Esophagus muscularis mucosa (tissue), 4 donors: Measurements from ENCODE around the gene SLC30A7. TPM values are rescaled to one million over a fixed set of nuclear protein-coding genes. Genes with fewer than 3 reads are reported as not detected.

Experiments used
- DNase-seq: peaks from one replicate; pipeline ENCODE4 v3.0.0-alpha.2; 2017; ENCODE audit errors: extremely low spot score
- H3K27ac ChIP-seq, 4 donors: fragments of 200-600 bp; sonication (generic); replicated peaks in 1 of 4; 1 replicate in 3 of 4; 2 replicates in 1 of 4; pipeline ENCODE4 v1.5.1; 2016 to 2019; ENCODE audit warnings: mild to moderate bottlenecking in 1 of 4
- H3K27me3 ChIP-seq, 4 donors: fragments of 200-600 bp; sonication (generic); one replicate each; pipeline versions ENCODE4 v1.5.1 to v1.6.0; 2016 to 2019
- H3K36me3 ChIP-seq, 4 donors: fragments of 200-600 bp; sonication (generic); one replicate each; pipeline ENCODE4 v1.5.1; 2016 to 2019
- H3K4me1 ChIP-seq, 4 donors: fragments of 200-600 bp; sonication (generic); one replicate each; pipeline ENCODE4 v1.5.1; 2016 to 2019
- H3K4me3 ChIP-seq, 4 donors: fragments of 200-600 bp; sonication (generic); 1 replicate in 2 of 4; 2 replicates in 2 of 4; pipeline ENCODE4 v1.5.1; 2016 to 2019; ENCODE audit warnings: mild to moderate bottlenecking in 4 of 4, moderate library complexity in 1 of 4
- H3K9me3 ChIP-seq, 4 donors: fragments of 200-600 bp; sonication (generic); 1 replicate in 3 of 4; 2 replicates in 1 of 4; pipeline ENCODE4 v1.5.1; 2016 to 2019
- EP300 ChIP-seq: sonication (generic); formaldehyde crosslinking; IDR thresholded peaks from one replicate; pipeline ENCODE4 v1.6.1; 2017; ENCODE audit warnings: antibody characterized with exemption
- POLR2A ChIP-seq: fragments of 450-650 bp; IDR thresholded peaks from one replicate; pipeline ENCODE4 v1.6.1; 2017; ENCODE audit warnings: antibody characterized with exemption, moderate library complexity, mild to moderate bottlenecking, low read depth
- POLR2AphosphoS5 ChIP-seq, 2 donors: sonication (generic); formaldehyde crosslinking; IDR thresholded peaks; one replicate each; pipeline ENCODE4 v1.6.1; 2017; ENCODE audit warnings: antibody characterized with exemption in 2 of 2
- WGBS: methylation state at CpG from one replicate; pipeline ENCODE4 v1.1.5; 2018; 5-methylcytosine and 5-hydroxymethylcytosine counted together
- intact Hi-C: fragments of 100-400 bp; cut with DNase I; formaldehyde crosslinking; loops from one replicate; pipeline ENCODE4 v1.15.1; 2023
- total RNA-seq, 4 donors: library from RNA; depleted of rRNA; stranded (reverse); fragments of >200 nt; gene quantifications; one replicate each; pipeline versions ENCODE4 v1.1.0 to v1.2.1, GENCODE V29; 2016
- TF ChIP-seq, protein P1 (sequence below), 3 experiments: fragments of 200-600 bp in 2 of 3; fragments of 450-650 bp in 1 of 3; sonication (generic) in 2 of 3; IDR thresholded peaks; one replicate each; pipeline ENCODE4 v1.5.1; 2017 to 2019; ENCODE audit warnings: antibody characterized with exemption in 3 of 3, mild to moderate bottlenecking in 2 of 3, moderate library complexity in 1 of 3

The SLC30A7 gene
- total RNA-seq, 4 donors from 2014 or later, result 10.5 to 19.9 (median 13.6) TPM

DNA sequence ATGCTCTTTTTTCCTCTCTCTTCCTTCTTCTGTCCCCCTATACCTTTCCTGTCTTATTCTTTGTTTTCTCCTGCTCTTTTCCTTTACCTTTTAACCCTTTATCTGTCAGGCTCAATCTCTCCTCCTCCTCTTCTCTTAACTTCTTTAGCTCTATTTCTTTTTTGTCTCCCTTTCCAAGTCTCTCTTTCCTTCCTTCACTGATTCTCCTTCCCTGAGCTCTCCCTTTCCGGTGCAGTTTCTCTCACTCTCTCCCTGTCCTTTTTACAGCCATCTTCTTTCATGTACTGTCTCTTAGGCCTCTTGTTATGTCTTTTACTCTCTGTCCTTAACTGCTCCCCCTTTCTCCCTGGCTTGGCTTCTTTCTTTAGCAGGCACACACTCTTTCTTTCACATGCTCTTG is 12.0 kb downstream of the SLC30A7 start:
- Histone ChIP-seq H3K4me3 (no peak overlapping the region), H3K27me3 (no peaks in the 10 kb centered on the region), H3K4me1 (peaks cover 0 to 20% (median 15%) of the 10 kb centered on the region in 4 donors), H3K36me3 (peaks cover 5 to 72% (median 36%) of the 10 kb centered on the region in 4 donors), H3K27ac (no peak overlapping the region), H3K9me3 (peaks cover 0 to 4% (median 0%) of the 10 kb centered on the region in 4 donors)
- TF ChIP-seq POLR2AphosphoS5 (IDR thresholded peaks at IDR 0.05) (no peak), POLR2A (no peak), EP300 (no peak)
- TF ChIP-seq, protein P1, sequence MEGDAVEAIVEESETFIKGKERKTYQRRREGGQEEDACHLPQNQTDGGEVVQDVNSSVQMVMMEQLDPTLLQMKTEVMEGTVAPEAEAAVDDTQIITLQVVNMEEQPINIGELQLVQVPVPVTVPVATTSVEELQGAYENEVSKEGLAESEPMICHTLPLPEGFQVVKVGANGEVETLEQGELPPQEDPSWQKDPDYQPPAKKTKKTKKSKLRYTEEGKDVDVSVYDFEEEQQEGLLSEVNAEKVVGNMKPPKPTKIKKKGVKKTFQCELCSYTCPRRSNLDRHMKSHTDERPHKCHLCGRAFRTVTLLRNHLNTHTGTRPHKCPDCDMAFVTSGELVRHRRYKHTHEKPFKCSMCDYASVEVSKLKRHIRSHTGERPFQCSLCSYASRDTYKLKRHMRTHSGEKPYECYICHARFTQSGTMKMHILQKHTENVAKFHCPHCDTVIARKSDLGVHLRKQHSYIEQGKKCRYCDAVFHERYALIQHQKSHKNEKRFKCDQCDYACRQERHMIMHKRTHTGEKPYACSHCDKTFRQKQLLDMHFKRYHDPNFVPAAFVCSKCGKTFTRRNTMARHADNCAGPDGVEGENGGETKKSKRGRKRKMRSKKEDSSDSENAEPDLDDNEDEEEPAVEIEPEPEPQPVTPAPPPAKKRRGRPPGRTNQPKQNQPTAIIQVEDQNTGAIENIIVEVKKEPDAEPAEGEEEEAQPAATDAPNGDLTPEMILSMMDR (IDR thresholded peaks at IDR 0.05), result no peak
- intact Hi-C loops, result no loop called here
- DNase-seq, result no peak
- WGBS, result 95% methylated on average over 1 of the region's 1 CpG

DNA sequence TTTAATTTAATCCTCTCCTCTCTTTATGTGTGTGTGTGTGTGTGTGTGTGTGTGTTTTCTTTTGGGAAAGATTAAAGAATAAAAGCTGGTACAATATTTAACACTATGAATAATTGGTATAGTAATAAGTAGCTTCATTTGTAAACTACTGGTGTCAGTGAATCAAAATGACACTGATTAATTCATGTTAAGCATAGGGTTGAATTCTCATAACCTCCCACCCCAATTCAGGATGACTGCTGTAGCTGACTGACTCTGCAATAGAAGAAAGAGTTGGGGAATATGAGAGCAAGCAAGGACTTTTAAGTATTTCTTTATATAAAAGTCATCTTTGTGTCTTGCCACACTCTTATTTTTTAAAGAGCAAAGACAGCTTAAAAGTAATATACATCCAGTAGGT is 13.1 kb downstream of the SLC30A7 start:
- DNase-seq, result no peak
- intact Hi-C loops, result no loop called here
- Histone ChIP-seq H3K9me3 (peaks cover 0 to 4% (median 0%) of the 10 kb centered on the region in 4 donors), H3K27me3 (no peaks in the 10 kb centered on the region), H3K27ac (no peak overlapping the region), H3K4me3 (no peak overlapping the region), H3K36me3 (peaks cover 6 to 84% (median 41%) of the 10 kb centered on the region in 4 donors), H3K4me1 (peaks cover 0 to 20% (median 15%) of the 10 kb centered on the region in 4 donors)
- TF ChIP-seq POLR2AphosphoS5 (IDR thresholded peaks at IDR 0.05), result no peak
- no peak for TF ChIP-seq POLR2A
- no peak for TF ChIP-seq EP300
- TF ChIP-seq, protein P1 (IDR thresholded peaks at IDR 0.05), result no peak

DNA sequence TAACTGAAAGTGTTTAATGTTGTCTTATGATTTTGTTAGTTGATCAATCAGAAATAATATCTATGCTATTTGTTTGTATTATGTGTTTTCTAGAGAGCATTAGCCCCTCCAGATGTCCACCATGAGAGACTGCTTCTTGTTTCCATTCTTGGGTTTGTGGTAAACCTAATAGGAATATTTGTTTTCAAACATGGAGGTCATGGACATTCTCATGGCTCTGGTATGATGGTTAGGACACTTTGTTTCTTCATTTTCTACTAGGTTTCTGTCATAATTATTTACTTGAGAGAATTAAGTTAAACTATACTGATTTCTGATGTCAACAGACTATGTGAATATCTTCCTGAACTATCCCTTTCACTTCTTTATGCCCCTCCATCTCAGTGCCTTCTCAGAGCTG is 16.1 kb downstream of the SLC30A7 start:
- DNase-seq, result no peak
- intact Hi-C loops, result no loop called here
- Histone ChIP-seq H3K27ac (no peak overlapping the region), H3K4me3 (no peak overlapping the region), H3K27me3 (no peaks in the 10 kb centered on the region), H3K9me3 (no peaks in the 10 kb centered on the region), H3K36me3 (peaks cover 14 to 94% (median 45%) of the 10 kb centered on the region in 4 donors), H3K4me1 (peaks cover 0 to 20% (median 15%) of the 10 kb centered on the region in 4 donors)
- TF ChIP-seq, protein P1 (IDR thresholded peaks at IDR 0.05), result no peak
- TF ChIP-seq POLR2A (no peak), EP300 (no peak), POLR2AphosphoS5 (IDR thresholded peaks at IDR 0.05) (no peak)

DNA sequence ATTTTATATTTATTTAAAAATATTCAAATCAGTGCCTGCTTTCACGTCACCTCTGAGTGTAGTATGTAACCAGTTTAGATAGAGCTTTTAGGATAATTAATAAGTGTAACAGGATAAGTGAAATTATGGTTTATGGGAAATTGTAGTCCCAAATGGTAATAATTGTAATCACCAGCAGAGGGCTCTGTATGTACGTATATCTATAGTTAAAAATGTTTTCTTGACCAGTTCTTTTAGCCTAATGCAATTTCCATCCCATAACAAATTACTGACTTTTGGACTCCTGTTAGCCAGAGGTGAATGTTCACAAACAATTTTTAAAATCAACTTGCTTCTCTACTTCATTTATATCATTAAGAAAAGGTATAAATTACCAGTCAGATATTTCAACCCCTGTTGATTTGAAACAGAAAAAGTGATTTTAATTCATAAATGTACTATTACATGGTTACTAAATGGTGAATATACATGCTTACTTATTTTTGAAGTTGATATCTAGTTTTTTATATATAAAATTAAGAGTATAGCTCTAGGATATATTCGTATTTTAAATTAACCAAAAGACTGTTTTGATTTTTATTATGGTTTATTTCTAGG is 25.3 kb downstream of the SLC30A7 start:
- intact Hi-C loops, result loop anchor here (2.0 to 5.0 kb wide), 2 partner anchors 318 to 366 kb away; no protein-coding TSS in a partner anchor
- Histone ChIP-seq H3K9me3 (no peaks in the 10 kb centered on the region), H3K4me1 (no peaks in the 10 kb centered on the region), H3K4me3 (no peak overlapping the region), H3K27ac (no peak overlapping the region), H3K36me3 (peaks cover 8 to 54% (median 26%) of the 10 kb centered on the region in 4 donors), H3K27me3 (no peaks in the 10 kb centered on the region)
- WGBS, result 34% methylated on average over 3 of the region's 3 CpGs
- no peak for DNase-seq
- TF ChIP-seq, protein P1 (IDR thresholded peaks at IDR 0.05), result peak; percentile 72 to 76 (median 75)
- TF ChIP-seq POLR2A (no peak), EP300 (no peak), POLR2AphosphoS5 (IDR thresholded peaks at IDR 0.05) (no peak)

DNA sequence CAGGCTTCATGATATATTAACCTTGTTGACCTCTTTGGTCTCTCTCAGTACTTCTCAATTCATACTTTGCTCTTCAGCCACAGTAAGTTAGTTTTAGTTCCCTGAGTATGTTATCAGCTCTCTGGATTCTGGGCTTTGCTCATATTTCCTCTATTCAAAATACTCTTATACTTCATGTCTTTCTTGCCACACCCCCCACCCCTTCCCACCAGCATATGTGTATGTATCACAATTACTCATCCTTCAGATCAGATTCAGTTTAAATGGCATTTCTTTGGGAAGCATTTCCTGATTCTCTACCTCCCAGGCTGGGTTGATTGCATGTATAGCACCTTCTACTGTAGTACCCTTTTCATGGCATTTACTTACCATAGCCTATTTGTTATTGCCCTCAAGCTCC is 28.3 kb downstream of the SLC30A7 start:
- Histone ChIP-seq H3K27ac (no peak overlapping the region), H3K9me3 (no peaks in the 10 kb centered on the region), H3K4me3 (no peak overlapping the region), H3K36me3 (peaks cover 0 to 40% (median 9%) of the 10 kb centered on the region in 4 donors), H3K4me1 (no peaks in the 10 kb centered on the region), H3K27me3 (no peaks in the 10 kb centered on the region)
- no peak for DNase-seq
- intact Hi-C loops, result loop anchor here (5.0 kb wide), 1 partner anchor 363 kb away; no protein-coding TSS in a partner anchor
- TF ChIP-seq, protein P1 (IDR thresholded peaks at IDR 0.05), result no peak
- TF ChIP-seq EP300, result no peak
- TF ChIP-seq POLR2AphosphoS5 (IDR thresholded peaks at IDR 0.05), result no peak
- TF ChIP-seq POLR2A, result no peak
